ENCODE results near the gene TEX13B. TPM values are rescaled to one million over a fixed set of nuclear protein-coding genes. Genes with fewer than 3 reads are reported as not detected.
"Not testable (repeated sequence)": the region's sequence is repeated elsewhere in the genome, so short reads cannot be mapped to it uniquely, and the experiment has no call there.

The TEX13B gene
- total RNA-seq, 4 donors from 2014 or later: not detected

GRCh38 chrX:107978707-107979307, 3.4 kb downstream of the TEX13B start:
- WGBS: 33% methylated on average over 3 of the region's 3 CpGs
- intact Hi-C loops (cut with DNase I): no loop called here
- Histone ChIP-seq H3K4me1 (no peaks in the 10 kb centered on the region), H3K4me3 (no peak overlapping the region), H3K27ac (replicated peaks in 1 of 4) (no peak overlapping the region), H3K9me3 (no peaks in the 10 kb centered on the region), H3K36me3 (no peaks in the 10 kb centered on the region), H3K27me3 (no peaks in the 10 kb centered on the region)
- DNase-seq (ENCODE audit: extremely low spot score): no peak
- TF ChIP-seq CTCF (IDR thresholded peaks at IDR 0.05): peak; percentile 18 to 43 (median 32)
- TF ChIP-seq EP300 (IDR thresholded peaks at IDR 0.05): no peak

GRCh38 chrX:107978071-107978470, 4.1 kb downstream of the TEX13B start:
- no peaks in the 10 kb centered on the region for H3K9me3 ChIP-seq
- H3K4me3 ChIP-seq: no peak overlapping the region
- intact Hi-C loops (cut with DNase I): no loop called here
- H3K4me1 ChIP-seq: no peaks in the 10 kb centered on the region
- H3K27me3 ChIP-seq: no peaks in the 10 kb centered on the region
- no peak overlapping the region for H3K27ac ChIP-seq (replicated peaks in 1 of 4)
- WGBS: 68% methylated on average over 4 of the region's 4 CpGs
- no peaks in the 10 kb centered on the region for H3K36me3 ChIP-seq
- no peak for DNase-seq (ENCODE audit: extremely low spot score)
- TF ChIP-seq CTCF (IDR thresholded peaks at IDR 0.05) (no peak), POLR2AphosphoS5 (IDR thresholded peaks at IDR 0.05) (no peak), EP300 (IDR thresholded peaks at IDR 0.05) (no peak), POLR2A (IDR thresholded peaks at IDR 0.05; ENCODE audit: low read depth) (no peak)

GRCh38 chrX:107971636-107972035, 10.5 kb downstream of the TEX13B start:
- Histone ChIP-seq H3K27ac (replicated peaks in 1 of 4) (no peak overlapping the region), H3K27me3 (no peaks in the 10 kb centered on the region), H3K4me3 (no peak overlapping the region), H3K9me3 (no peaks in the 10 kb centered on the region), H3K4me1 (no peaks in the 10 kb centered on the region), H3K36me3 (no peaks in the 10 kb centered on the region)
- TF ChIP-seq POLR2A (IDR thresholded peaks at IDR 0.05; ENCODE audit: low read depth) (no peak), POLR2AphosphoS5 (IDR thresholded peaks at IDR 0.05) (no peak), EP300 (IDR thresholded peaks at IDR 0.05) (no peak), CTCF (IDR thresholded peaks at IDR 0.05) (no peak)
- intact Hi-C loops (cut with DNase I): no loop called here
- 81% methylated on average over 3 of the region's 3 CpGs for WGBS
- no peak for DNase-seq (ENCODE audit: extremely low spot score)

GRCh38 chrX:107970073-107970472, 12.1 kb downstream of the TEX13B start:
- no peak for TF ChIP-seq CTCF (IDR thresholded peaks at IDR 0.05)
- TF ChIP-seq EP300 (IDR thresholded peaks at IDR 0.05): no peak
- TF ChIP-seq POLR2AphosphoS5 (IDR thresholded peaks at IDR 0.05): no peak
- TF ChIP-seq POLR2A (IDR thresholded peaks at IDR 0.05; ENCODE audit: low read depth): no peak

GRCh38 chrX:107968623-107969022, 13.5 kb downstream of the TEX13B start:
- Histone ChIP-seq H3K27me3 (peaks cover 0 to 7% (median 0%) of the 10 kb centered on the region in 4 donors), H3K4me1 (no peaks in the 10 kb centered on the region), H3K27ac (replicated peaks in 1 of 4) (no peak overlapping the region), H3K9me3 (no peaks in the 10 kb centered on the region), H3K4me3 (no peak overlapping the region), H3K36me3 (no peaks in the 10 kb centered on the region)
- intact Hi-C loops (cut with DNase I): no loop called here
- no peak for DNase-seq (ENCODE audit: extremely low spot score)
- TF ChIP-seq POLR2AphosphoS5 (IDR thresholded peaks at IDR 0.05) (no peak), CTCF (IDR thresholded peaks at IDR 0.05) (no peak), EP300 (IDR thresholded peaks at IDR 0.05) (no peak), POLR2A (IDR thresholded peaks at IDR 0.05; ENCODE audit: low read depth) (no peak)
- WGBS: 67% methylated on average over 5 of the region's 5 CpGs

More at GRCh38 chrX:107970073-107970472, 12.1 kb downstream of the TEX13B start:
- 57% methylated on average over 2 of the region's 2 CpGs for WGBS
- Histone ChIP-seq H3K36me3 (no peaks in the 10 kb centered on the region), H3K4me3 (no peak overlapping the region), H3K27ac (replicated peaks in 1 of 4) (no peak overlapping the region), H3K4me1 (no peaks in the 10 kb centered on the region), H3K9me3 (no peaks in the 10 kb centered on the region), H3K27me3 (peaks cover 0 to 7% (median 0%) of the 10 kb centered on the region in 4 donors)
- intact Hi-C loops (cut with DNase I): no loop called here
- no peak for DNase-seq (ENCODE audit: extremely low spot score)

GRCh38 chrX:107955337-107955736, 26.8 kb downstream of the TEX13B start:
- H3K36me3 ChIP-seq; H3K4me1 ChIP-seq; H3K27ac ChIP-seq (replicated peaks in 1 of 4); intact Hi-C loops (cut with DNase I); H3K27me3 ChIP-seq; DNase-seq (ENCODE audit: extremely low spot score); H3K9me3 ChIP-seq; H3K4me3 ChIP-seq: not testable (repeated sequence)

Data from esophagus muscularis mucosa (tissue), 4 donors.